NT2/D1 (cell line): ENCODE measurements around the gene BICD2.

Experiments
- DNase-seq: peaks from one replicate; pipeline ENCODE4 v3.0.0-alpha.2; 2011; ENCODE audit warnings: low read depth, low spot score
- H3K27me3 ChIP-seq: 2 replicates; pipeline ENCODE4 v1.6.0; 2011; ENCODE audit warnings: mild to moderate bottlenecking; ENCODE audit not compliant: insufficient read length, insufficient read depth
- H3K36me3 ChIP-seq: 2 replicates; pipeline ENCODE4 v1.6.1; 2011; ENCODE audit warnings: mild to moderate bottlenecking, low read length, mixed read lengths; ENCODE audit not compliant: insufficient read depth, insufficient read length
- H3K4me1 ChIP-seq: 2 replicates; pipeline ENCODE4 v1.5.1; 2011; ENCODE audit not compliant: insufficient read depth, insufficient read length
- H3K4me3 ChIP-seq: 2 replicates; pipeline ENCODE4 v1.5.1; 2011; ENCODE audit warnings: low read depth; ENCODE audit not compliant: insufficient read length
- H3K9ac ChIP-seq: 2 replicates; pipeline ENCODE4 v1.6.0; 2011; ENCODE audit warnings: low read depth; ENCODE audit not compliant: insufficient read length
- H3K9me3 ChIP-seq: 2 replicates; pipeline ENCODE4 v1.5.1; 2011; ENCODE audit warnings: mild to moderate bottlenecking, low read length; ENCODE audit not compliant: insufficient read depth
- SUZ12 ChIP-seq: IDR thresholded peaks from 2 replicates; pipeline ENCODE4 v1.6.1; 2011; ENCODE audit not compliant: insufficient read length, insufficient read depth; ENCODE audit errors: extremely low read depth
- YY1 ChIP-seq: IDR thresholded peaks from 2 replicates; pipeline ENCODE4 v1.6.1; 2011; ENCODE audit not compliant: insufficient read length, insufficient read depth
- ZNF274 ChIP-seq: IDR thresholded peaks from 2 replicates; pipeline ENCODE4 v1.6.1; 2011; ENCODE audit warnings: mild to moderate bottlenecking, low read depth, low read length

The BICD2 gene

DNA sequence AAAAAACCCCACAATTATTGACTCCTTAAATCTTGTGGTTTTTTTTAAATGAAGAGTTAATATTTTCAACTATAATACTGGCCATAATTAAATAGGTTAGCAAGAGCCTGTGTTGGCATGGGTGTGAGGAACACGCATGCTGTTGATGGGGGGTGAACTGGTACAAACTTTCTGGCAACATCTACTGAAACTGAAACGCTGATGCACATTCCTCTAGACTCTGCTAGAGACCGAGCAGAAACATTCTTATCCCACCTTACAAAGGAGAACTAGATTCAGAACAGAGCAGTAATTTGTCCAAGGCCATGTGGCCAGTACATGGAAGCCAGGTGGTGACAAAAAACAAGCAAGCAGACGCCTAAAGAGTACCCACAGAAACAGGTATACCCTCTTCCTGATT is 2.4 kb downstream of the BICD2 start:
- no peak for DNase-seq
- no peak for TF ChIP-seq ZNF274
- no peak for TF ChIP-seq YY1
- no peak for TF ChIP-seq SUZ12
- no peak overlapping the region for H3K9ac ChIP-seq
- no peak overlapping the region for H3K4me3 ChIP-seq
- H3K27me3 ChIP-seq, result no peaks in the 10 kb centered on the region
- no peaks in the 10 kb centered on the region for H3K9me3 ChIP-seq
- peaks cover 17% of the 10 kb centered on the region for H3K4me1 ChIP-seq
- H3K36me3 ChIP-seq, result peaks cover 13% of the 10 kb centered on the region

DNA sequence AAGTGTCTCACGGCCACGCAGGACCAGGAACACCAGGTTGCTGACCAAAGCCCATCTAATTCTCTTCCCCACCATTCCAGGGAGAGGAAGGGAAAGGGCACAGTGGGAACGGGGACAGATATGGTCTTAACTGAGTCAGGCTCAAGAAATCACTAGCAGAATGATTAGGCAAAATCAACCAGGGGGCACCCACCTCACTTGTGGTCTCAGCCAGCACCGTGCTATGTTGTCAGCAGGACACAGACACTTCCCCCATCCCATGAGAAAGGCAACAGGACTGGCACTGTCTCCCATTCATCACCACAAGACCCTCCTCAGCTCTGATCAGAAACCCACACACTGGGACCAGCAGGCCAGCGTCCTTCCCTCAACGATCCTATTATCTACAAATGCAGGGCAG is 2.9 kb downstream of the BICD2 start:
- no peak for TF ChIP-seq YY1
- no peak for TF ChIP-seq ZNF274
- TF ChIP-seq SUZ12, result no peak
- H3K27me3 ChIP-seq, result no peaks in the 10 kb centered on the region
- no peak overlapping the region for H3K4me3 ChIP-seq
- no peak overlapping the region for H3K9ac ChIP-seq
- H3K36me3 ChIP-seq, result peaks cover 13% of the 10 kb centered on the region
- H3K4me1 ChIP-seq, result peaks cover 17% of the 10 kb centered on the region
- DNase-seq, result no peak
- no peaks in the 10 kb centered on the region for H3K9me3 ChIP-seq

DNA sequence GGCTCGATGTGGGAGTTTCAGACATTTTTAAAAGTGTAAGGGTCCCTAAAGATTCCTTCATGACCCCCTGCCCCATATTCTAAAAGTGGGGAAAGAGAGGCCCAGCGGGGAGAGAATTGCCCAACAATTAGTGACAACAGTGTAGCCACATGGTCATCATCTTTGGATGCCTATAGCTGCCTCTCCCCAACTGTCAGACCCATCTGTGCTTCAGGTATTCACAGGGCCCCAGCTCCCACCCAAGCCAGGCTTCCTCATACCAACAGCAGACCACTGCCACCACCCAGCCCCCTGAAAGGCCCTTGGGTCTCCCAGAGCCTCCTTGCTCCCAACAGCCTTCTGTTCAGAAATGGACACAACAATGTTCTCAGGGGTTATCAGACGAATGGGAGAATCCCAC is 4.1 kb downstream of the BICD2 start:
- TF ChIP-seq SUZ12, result no peak
- H3K36me3 ChIP-seq, result peaks cover 17% of the 10 kb centered on the region
- DNase-seq, result no peak
- peaks cover 20% of the 10 kb centered on the region for H3K4me1 ChIP-seq
- no peaks in the 10 kb centered on the region for H3K27me3 ChIP-seq
- H3K9ac ChIP-seq, result no peak overlapping the region
- no peaks in the 10 kb centered on the region for H3K9me3 ChIP-seq
- no peak overlapping the region for H3K4me3 ChIP-seq

DNA sequence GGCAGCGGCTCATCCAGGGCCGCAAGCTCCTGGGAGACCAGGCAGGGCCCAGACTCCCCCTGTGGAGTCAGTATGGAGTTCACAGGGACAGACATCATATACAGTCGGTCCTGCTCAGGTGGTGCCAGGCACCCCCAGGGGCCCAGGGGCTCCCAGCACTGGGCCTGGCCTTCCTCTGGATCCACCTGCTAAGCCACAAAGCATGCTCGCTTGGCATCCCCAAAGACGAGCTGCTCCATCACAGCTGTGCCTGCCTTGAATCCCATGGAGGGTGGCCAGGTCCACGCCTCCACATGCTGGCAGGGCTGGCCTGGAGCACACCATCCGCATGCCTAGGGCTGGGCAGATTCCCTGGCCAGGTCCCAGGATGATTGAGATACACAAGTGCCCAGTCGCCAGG is 4.6 kb downstream of the BICD2 start:
- Histone ChIP-seq H3K36me3 (peaks cover 17% of the 10 kb centered on the region), H3K4me3 (no peak overlapping the region), H3K9ac (no peak overlapping the region), H3K9me3 (no peaks in the 10 kb centered on the region), H3K27me3 (no peaks in the 10 kb centered on the region), H3K4me1 (peaks cover 20% of the 10 kb centered on the region)
- no peak for DNase-seq
- no peak for TF ChIP-seq ZNF274
- no peak for TF ChIP-seq SUZ12
- no peak for TF ChIP-seq YY1

DNA sequence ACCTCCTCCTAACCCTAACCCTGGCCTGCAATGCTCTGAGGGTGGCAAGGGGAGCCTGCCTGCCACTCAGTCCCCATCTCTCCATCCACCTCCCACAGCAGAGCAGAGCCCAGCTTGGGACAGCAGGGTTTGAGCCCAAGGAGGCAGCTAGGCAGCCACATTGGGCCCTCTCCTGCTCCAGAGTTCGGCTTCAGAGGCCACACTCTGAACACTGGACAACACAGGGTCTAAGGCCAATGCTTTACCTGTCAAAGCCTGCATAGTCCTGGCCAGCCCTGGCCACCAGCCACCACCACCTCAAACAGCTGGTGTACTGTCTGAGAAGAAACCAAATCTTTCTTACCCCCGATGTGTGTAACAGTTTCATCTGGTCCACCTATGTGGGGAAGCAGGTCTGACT is 5.2 kb downstream of the BICD2 start:
- Histone ChIP-seq H3K36me3 (peaks cover 17% of the 10 kb centered on the region), H3K4me1 (peaks cover 20% of the 10 kb centered on the region), H3K9me3 (no peaks in the 10 kb centered on the region), H3K27me3 (no peaks in the 10 kb centered on the region), H3K4me3 (no peak overlapping the region), H3K9ac (no peak overlapping the region)
- TF ChIP-seq ZNF274 (no peak), SUZ12 (no peak), YY1 (no peak)
- DNase-seq, result no peak

DNA sequence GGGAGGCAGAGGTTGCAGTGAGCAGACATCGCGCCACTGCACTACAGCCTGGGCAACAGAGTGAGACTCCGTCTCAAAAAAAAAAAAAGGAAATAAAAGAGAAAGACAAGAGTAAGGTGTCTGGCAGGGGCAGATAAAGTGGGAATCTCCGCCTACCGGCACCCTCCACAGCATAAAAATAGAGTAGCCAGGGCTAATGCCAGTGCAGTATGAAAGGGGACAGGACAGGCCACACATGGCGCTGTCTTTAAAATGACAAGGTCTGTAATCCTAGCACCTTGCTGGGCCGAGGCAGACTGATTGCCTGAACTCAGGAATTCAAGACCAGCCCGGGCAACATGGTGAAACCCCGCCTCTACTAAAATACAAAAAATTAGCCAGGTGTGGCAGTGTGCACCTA is 7.8 kb downstream of the BICD2 start:
- Histone ChIP-seq H3K9me3 (no peaks in the 10 kb centered on the region), H3K27me3 (no peaks in the 10 kb centered on the region), H3K4me1 (peaks cover 14% of the 10 kb centered on the region), H3K36me3 (peaks cover 6% of the 10 kb centered on the region), H3K4me3 (no peak overlapping the region), H3K9ac (no peak overlapping the region)
- DNase-seq, result no peak
- TF ChIP-seq SUZ12, result no peak
- no peak for TF ChIP-seq YY1
- no peak for TF ChIP-seq ZNF274

DNA sequence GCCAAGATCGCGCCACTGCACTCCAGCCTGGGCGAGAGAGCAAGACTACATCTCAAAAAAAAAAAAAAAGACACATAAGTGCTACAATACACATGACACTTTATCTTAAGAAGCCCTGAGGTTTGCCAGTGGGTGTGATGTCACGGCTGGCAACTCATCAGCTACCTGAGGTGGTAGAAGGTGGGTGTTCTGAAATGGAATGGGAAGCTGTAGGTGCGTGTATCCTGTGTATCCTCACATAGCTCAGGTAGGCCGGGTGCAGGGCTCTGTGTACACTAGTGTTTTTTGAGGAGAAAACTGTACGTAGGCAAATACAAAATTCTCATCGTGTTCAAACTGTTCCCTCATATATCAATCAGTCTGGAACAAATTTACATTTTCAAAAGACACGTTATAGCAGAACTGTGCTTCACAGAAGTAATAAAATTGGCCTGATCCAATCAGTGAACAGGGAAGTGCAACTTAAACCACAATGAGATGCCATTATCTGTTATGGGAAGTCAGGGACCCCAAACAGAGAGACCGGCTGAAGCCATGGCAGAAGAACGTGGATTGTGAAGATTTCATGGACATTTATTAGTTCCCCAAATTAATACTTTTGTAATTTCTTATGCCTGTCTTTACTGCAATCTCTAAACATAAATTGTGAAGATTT is 10.4 kb downstream of the BICD2 start:
- no peak overlapping the region for H3K9ac ChIP-seq
- peaks cover 6% of the 10 kb centered on the region for H3K4me1 ChIP-seq
- no peak overlapping the region for H3K4me3 ChIP-seq
- H3K9me3 ChIP-seq, result no peaks in the 10 kb centered on the region
- peaks cover 4% of the 10 kb centered on the region for H3K36me3 ChIP-seq
- TF ChIP-seq SUZ12, result no peak
- TF ChIP-seq ZNF274, result no peak
- TF ChIP-seq YY1, result no peak
- DNase-seq, result no peak
- no peaks in the 10 kb centered on the region for H3K27me3 ChIP-seq
